ENCODE results near the gene MEGF6.
A peak's percentile ranks its signal among the peaks of the same experiment; 100 is the strongest.
"Not testable (repeated sequence)": the region's sequence is repeated elsewhere in the genome, so short reads cannot be mapped to it uniquely, and the experiment has no call there.

MEGF6 gene

GRCh38 chr1:3585353-3585868 is 25.9 kb downstream of the MEGF6 start:
- DNase-seq (ENCODE audit: low spot score in 2 of 2); H3K9me3 Mint-ChIP-seq; H3K4me3 Mint-ChIP-seq; H3K4me1 Mint-ChIP-seq; H3K27ac Mint-ChIP-seq; H3K36me3 Mint-ChIP-seq: not testable (repeated sequence)
- peak; percentile 42 for ATAC-seq

GRCh38 chr1:3584915-3585314 is 26.4 kb downstream of the MEGF6 start:
- DNase-seq (ENCODE audit: low spot score in 2 of 2) (no peak), ATAC-seq (peak; percentile 83)
- Mint-ChIP-seq H3K36me3 (no peaks in the 10 kb centered on the region), H3K9me3 (no peaks in the 10 kb centered on the region), H3K4me1 (no peaks in the 10 kb centered on the region), H3K27ac (no peak overlapping the region), H3K4me3 (no peak overlapping the region)

- DNase-seq (ENCODE audit: low spot score in 2 of 2); H3K9me3 Mint-ChIP-seq; ATAC-seq; H3K36me3 Mint-ChIP-seq; H3K4me3 Mint-ChIP-seq; H3K27ac Mint-ChIP-seq; H3K4me1 Mint-ChIP-seq: not testable (repeated sequence)
These were observed 27.6 kb downstream of the MEGF6 start for GRCh38 chr1:3583751-3584150.

GRCh38 chr1:3581296-3582036 is 29.8 kb downstream of the MEGF6 start:
- DNase-seq (ENCODE audit: low spot score in 2 of 2) = no peak
- H3K9me3 Mint-ChIP-seq = no peaks in the 10 kb centered on the region
- H3K27ac Mint-ChIP-seq = no peak overlapping the region
- no peak for ATAC-seq
- H3K4me3 Mint-ChIP-seq = no peak overlapping the region
- no peaks in the 10 kb centered on the region for H3K4me1 Mint-ChIP-seq
- no peaks in the 10 kb centered on the region for H3K36me3 Mint-ChIP-seq

- Mint-ChIP-seq H3K4me3 (no peak overlapping the region), H3K4me1 (no peaks in the 10 kb centered on the region), H3K27ac (no peak overlapping the region), H3K36me3 (no peaks in the 10 kb centered on the region), H3K9me3 (no peaks in the 10 kb centered on the region)
- ATAC-seq (no peak), DNase-seq (ENCODE audit: low spot score in 2 of 2) (no peak)
These were observed 31.1 kb downstream of the MEGF6 start for GRCh38 chr1:3580231-3580630.

- H3K4me3 Mint-ChIP-seq = no peak overlapping the region
- DNase-seq (ENCODE audit: low spot score in 2 of 2) (no peak), ATAC-seq (no peak)
- no peak overlapping the region for H3K27ac Mint-ChIP-seq
- no peaks in the 10 kb centered on the region for H3K9me3 Mint-ChIP-seq
- no peaks in the 10 kb centered on the region for H3K36me3 Mint-ChIP-seq
- H3K4me1 Mint-ChIP-seq = no peaks in the 10 kb centered on the region
These were observed 31.7 kb downstream of the MEGF6 start for GRCh38 chr1:3579626-3580025.

- no peak overlapping the region for H3K27ac Mint-ChIP-seq
- ATAC-seq = no peak
- no peaks in the 10 kb centered on the region for H3K9me3 Mint-ChIP-seq
- H3K4me1 Mint-ChIP-seq = no peaks in the 10 kb centered on the region
- no peaks in the 10 kb centered on the region for H3K36me3 Mint-ChIP-seq
- H3K4me3 Mint-ChIP-seq = no peak overlapping the region
- DNase-seq (ENCODE audit: low spot score in 2 of 2) = no peak
These were observed 32.4 kb downstream of the MEGF6 start for GRCh38 chr1:3578906-3579305.

- Mint-ChIP-seq H3K36me3 (no peaks in the 10 kb centered on the region), H3K9me3 (no peaks in the 10 kb centered on the region), H3K27ac (no peak overlapping the region), H3K4me1 (no peaks in the 10 kb centered on the region), H3K4me3 (no peak overlapping the region)
- no peak for DNase-seq (ENCODE audit: low spot score in 2 of 2)
- no peak for ATAC-seq
These were observed 32.9 kb downstream of the MEGF6 start for GRCh38 chr1:3578433-3578805.

- Mint-ChIP-seq H3K4me1 (no peaks in the 10 kb centered on the region), H3K27ac (no peak overlapping the region), H3K9me3 (no peaks in the 10 kb centered on the region), H3K36me3 (no peaks in the 10 kb centered on the region), H3K4me3 (no peak overlapping the region)
- ATAC-seq (no peak), DNase-seq (ENCODE audit: low spot score in 2 of 2) (no peak)
These were observed 33.4 kb downstream of the MEGF6 start for GRCh38 chr1:3577711-3578432.

- H3K36me3 Mint-ChIP-seq = no peaks in the 10 kb centered on the region
- ATAC-seq (no peak), DNase-seq (ENCODE audit: low spot score in 2 of 2) (no peak)
- no peaks in the 10 kb centered on the region for H3K4me1 Mint-ChIP-seq
- H3K4me3 Mint-ChIP-seq = no peak overlapping the region
- no peaks in the 10 kb centered on the region for H3K9me3 Mint-ChIP-seq
- H3K27ac Mint-ChIP-seq = no peak overlapping the region
These were observed 34.0 kb downstream of the MEGF6 start for GRCh38 chr1:3577300-3577699.

- no peaks in the 10 kb centered on the region for H3K4me1 Mint-ChIP-seq
- H3K4me3 Mint-ChIP-seq = no peak overlapping the region
- no peaks in the 10 kb centered on the region for H3K9me3 Mint-ChIP-seq
- DNase-seq (ENCODE audit: low spot score in 2 of 2) (no peak), ATAC-seq (no peak)
- H3K27ac Mint-ChIP-seq = no peak overlapping the region
- no peaks in the 10 kb centered on the region for H3K36me3 Mint-ChIP-seq
These were observed 35.3 kb downstream of the MEGF6 start for GRCh38 chr1:3575993-3576392.

- ATAC-seq; H3K4me1 Mint-ChIP-seq; DNase-seq (ENCODE audit: low spot score in 2 of 2); H3K36me3 Mint-ChIP-seq; H3K4me3 Mint-ChIP-seq; H3K9me3 Mint-ChIP-seq; H3K27ac Mint-ChIP-seq: not testable (repeated sequence)
These were observed 35.8 kb downstream of the MEGF6 start for GRCh38 chr1:3575515-3575914.

- no peak overlapping the region for H3K27ac Mint-ChIP-seq
- no peaks in the 10 kb centered on the region for H3K4me1 Mint-ChIP-seq
- no peaks in the 10 kb centered on the region for H3K36me3 Mint-ChIP-seq
- ATAC-seq = no peak
- H3K9me3 Mint-ChIP-seq = no peaks in the 10 kb centered on the region
- DNase-seq (ENCODE audit: low spot score in 2 of 2) = no peak
- H3K4me3 Mint-ChIP-seq = no peak overlapping the region
These were observed 37.8 kb downstream of the MEGF6 start for GRCh38 chr1:3573500-3573899.

- not testable (repeated sequence) for DNase-seq (ENCODE audit: low spot score in 2 of 2); H3K27ac Mint-ChIP-seq; H3K4me3 Mint-ChIP-seq; H3K36me3 Mint-ChIP-seq; ATAC-seq; H3K4me1 Mint-ChIP-seq; H3K9me3 Mint-ChIP-seq
These were observed 38.7 kb downstream of the MEGF6 start for GRCh38 chr1:3572638-3573037.

GRCh38 chr1:3571263-3571662 is 40.0 kb downstream of the MEGF6 start:
- H3K36me3 Mint-ChIP-seq = no peaks in the 10 kb centered on the region
- DNase-seq (ENCODE audit: low spot score in 2 of 2) (no peak), ATAC-seq (no peak)
- no peaks in the 10 kb centered on the region for H3K9me3 Mint-ChIP-seq
- no peaks in the 10 kb centered on the region for H3K4me1 Mint-ChIP-seq
- H3K27ac Mint-ChIP-seq = no peak overlapping the region
- no peak overlapping the region for H3K4me3 Mint-ChIP-seq

Data from stimulated activated effector memory CD8-positive, alpha-beta T cell treated with anti-CD3 and anti-CD28 coated beads, Interleukin-12 subunit alpha, Interleukin-12 subunit beta, amount 100 ng/mL, for 72 hours (primary cell).